ENCODE results near the gene HFE. TPM values are rescaled to one million over a fixed set of nuclear protein-coding genes. Genes with fewer than 3 reads are reported as not detected.
"Not testable (repeated sequence)": the region's sequence is repeated elsewhere in the genome, so short reads cannot be mapped to it uniquely, and the experiment has no call there.

The HFE gene
- total and polyA plus RNA-seq, 9 donors = 3.1 to 7.2 (median 4.6) TPM

GRCh38 chr6:26064619-26065257, 22.5 kb upstream of the HFE start:
- Histone ChIP-seq H3K9me3 (replicated peaks; ENCODE audit: control insufficient read depth, low read depth, low read length) (no peaks in the 10 kb centered on the region), H3K4me1 (ENCODE audit: control insufficient read depth, insufficient read depth, low read length) (no peaks in the 10 kb centered on the region), H3K27me3 (ENCODE audit: control insufficient read depth, insufficient read depth, low read length) (no peaks in the 10 kb centered on the region), H3K36me3 (ENCODE audit: control insufficient read depth, insufficient read depth, low read length) (no peaks in the 10 kb centered on the region), H3K4me3 (ENCODE audit: low read length) (no peak overlapping the region), H3K27ac (ENCODE audit: low read length) (no peak overlapping the region)
- WGBS (ENCODE audit: insufficient coverage) = 23% methylated on average over 7 of the region's 10 CpGs
- peak; percentile 60 for DNase-seq

GRCh38 chr6:26065952-26066380, 21.3 kb upstream of the HFE start:
- Histone ChIP-seq H3K27me3 (ENCODE audit: control insufficient read depth, insufficient read depth, low read length) (no peaks in the 10 kb centered on the region), H3K36me3 (ENCODE audit: control insufficient read depth, insufficient read depth, low read length) (no peaks in the 10 kb centered on the region), H3K4me3 (ENCODE audit: low read length) (no peak overlapping the region), H3K27ac (ENCODE audit: low read length) (no peak overlapping the region), H3K9me3 (replicated peaks; ENCODE audit: control insufficient read depth, low read depth, low read length) (no peaks in the 10 kb centered on the region), H3K4me1 (ENCODE audit: control insufficient read depth, insufficient read depth, low read length) (no peaks in the 10 kb centered on the region)
- DNase-seq = peak; percentile 85
- no CpG with 5 or more reads among the region's 4 CpGs for WGBS (ENCODE audit: insufficient coverage)

GRCh38 chr6:26067367-26067766, 19.9 kb upstream of the HFE start:
- Histone ChIP-seq H3K9me3 (replicated peaks; ENCODE audit: control insufficient read depth, low read depth, low read length) (no peaks in the 10 kb centered on the region), H3K4me1 (ENCODE audit: control insufficient read depth, insufficient read depth, low read length) (no peaks in the 10 kb centered on the region), H3K27me3 (ENCODE audit: control insufficient read depth, insufficient read depth, low read length) (no peaks in the 10 kb centered on the region), H3K4me3 (ENCODE audit: low read length) (no peak overlapping the region), H3K36me3 (ENCODE audit: control insufficient read depth, insufficient read depth, low read length) (no peaks in the 10 kb centered on the region), H3K27ac (ENCODE audit: low read length) (no peak overlapping the region)
- no peak for DNase-seq
- WGBS (ENCODE audit: insufficient coverage) = 71% methylated on average over 2 of the region's 4 CpGs

DNA sequence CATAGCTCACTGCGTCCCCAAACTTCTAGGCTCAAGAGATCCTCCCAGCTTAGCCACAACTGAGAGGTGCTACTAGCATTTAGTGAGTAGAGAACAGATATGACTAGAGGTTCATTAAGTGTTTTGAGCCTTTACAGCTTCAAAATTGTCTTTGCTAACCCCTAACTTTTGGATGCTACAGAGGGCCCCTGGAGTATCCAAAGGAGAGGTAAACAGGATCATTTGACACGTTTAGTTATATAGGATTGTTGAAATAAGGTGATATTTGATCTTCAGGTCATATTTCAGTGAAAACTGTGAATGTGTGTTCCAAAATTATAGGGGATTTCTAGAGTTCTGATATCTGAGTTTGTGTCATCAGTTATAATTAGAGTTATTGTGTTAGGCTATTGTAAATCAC, 19.2 kb upstream of the HFE start:
- H3K27me3 ChIP-seq (ENCODE audit: control insufficient read depth, insufficient read depth, low read length) = no peaks in the 10 kb centered on the region
- H3K9me3 ChIP-seq (replicated peaks; ENCODE audit: control insufficient read depth, low read depth, low read length) = no peaks in the 10 kb centered on the region
- H3K4me1 ChIP-seq (ENCODE audit: control insufficient read depth, insufficient read depth, low read length) = no peaks in the 10 kb centered on the region
- no peak for DNase-seq
- WGBS (ENCODE audit: insufficient coverage) = 48% methylated on average over 2 of the region's 2 CpGs
- no peak overlapping the region for H3K27ac ChIP-seq (ENCODE audit: low read length)
- H3K4me3 ChIP-seq (ENCODE audit: low read length) = no peak overlapping the region
- no peaks in the 10 kb centered on the region for H3K36me3 ChIP-seq (ENCODE audit: control insufficient read depth, insufficient read depth, low read length)

DNA sequence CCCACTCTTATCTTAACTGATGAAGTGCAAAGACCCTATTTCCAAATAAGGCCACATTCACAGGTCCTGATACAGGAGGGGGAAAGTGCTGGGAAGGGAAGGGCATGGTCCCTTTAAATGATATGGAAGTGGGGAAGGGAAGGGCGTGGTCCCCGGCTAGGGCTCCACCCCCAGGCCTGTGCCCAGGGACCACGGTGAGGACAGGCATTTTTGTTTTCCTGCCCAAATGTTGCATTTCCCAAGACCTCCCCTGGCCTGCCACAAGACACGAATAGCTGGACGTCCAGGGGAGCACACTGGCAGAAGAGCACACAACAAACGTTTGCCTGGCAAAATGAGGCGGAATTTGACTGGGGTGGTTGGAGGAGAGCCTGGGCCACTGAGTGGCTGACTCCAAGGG, 16.1 kb upstream of the HFE start:
- no peak overlapping the region for H3K27ac ChIP-seq (ENCODE audit: low read length)
- no peaks in the 10 kb centered on the region for H3K9me3 ChIP-seq (replicated peaks; ENCODE audit: control insufficient read depth, low read depth, low read length)
- 43% methylated on average over 6 of the region's 7 CpGs for WGBS (ENCODE audit: insufficient coverage)
- no peak for DNase-seq
- H3K4me3 ChIP-seq (ENCODE audit: low read length) = no peak overlapping the region
- H3K4me1 ChIP-seq (ENCODE audit: control insufficient read depth, insufficient read depth, low read length) = no peaks in the 10 kb centered on the region
- no peaks in the 10 kb centered on the region for H3K27me3 ChIP-seq (ENCODE audit: control insufficient read depth, insufficient read depth, low read length)
- no peaks in the 10 kb centered on the region for H3K36me3 ChIP-seq (ENCODE audit: control insufficient read depth, insufficient read depth, low read length)

GRCh38 chr6:26075063-26075717, 12.0 kb upstream of the HFE start:
- H3K4me3 ChIP-seq (ENCODE audit: low read length) = no peak overlapping the region
- no peaks in the 10 kb centered on the region for H3K27me3 ChIP-seq (ENCODE audit: control insufficient read depth, insufficient read depth, low read length)
- no peaks in the 10 kb centered on the region for H3K9me3 ChIP-seq (replicated peaks; ENCODE audit: control insufficient read depth, low read depth, low read length)
- no peak overlapping the region for H3K27ac ChIP-seq (ENCODE audit: low read length)
- DNase-seq = no peak
- H3K4me1 ChIP-seq (ENCODE audit: control insufficient read depth, insufficient read depth, low read length) = no peaks in the 10 kb centered on the region
- H3K36me3 ChIP-seq (ENCODE audit: control insufficient read depth, insufficient read depth, low read length) = no peaks in the 10 kb centered on the region
- WGBS (ENCODE audit: insufficient coverage) = 44% methylated on average over 8 of the region's 20 CpGs

DNA sequence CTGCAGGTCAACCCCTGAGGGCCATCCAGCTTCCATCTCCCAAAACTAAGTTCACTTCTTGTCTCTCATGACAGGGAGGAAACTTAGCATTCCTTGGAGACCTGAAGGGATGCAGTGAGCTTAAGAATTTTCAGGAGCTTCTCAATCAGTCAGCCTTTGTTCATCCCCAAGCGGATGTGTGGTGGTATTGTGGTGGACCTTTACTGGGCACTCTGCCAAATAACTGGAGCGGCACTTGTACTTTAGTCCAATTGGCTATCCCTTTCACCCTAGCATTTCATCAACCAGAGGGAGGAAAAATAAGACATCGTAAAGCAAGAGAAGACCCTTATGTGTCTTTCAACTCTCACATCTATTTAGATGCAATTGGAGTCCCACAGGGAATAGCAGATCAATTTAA, 9.2 kb upstream of the HFE start:
- H3K4me3 ChIP-seq (ENCODE audit: low read length); H3K4me1 ChIP-seq (ENCODE audit: control insufficient read depth, insufficient read depth, low read length); H3K36me3 ChIP-seq (ENCODE audit: control insufficient read depth, insufficient read depth, low read length); H3K27me3 ChIP-seq (ENCODE audit: control insufficient read depth, insufficient read depth, low read length); DNase-seq; H3K9me3 ChIP-seq (replicated peaks; ENCODE audit: control insufficient read depth, low read depth, low read length); H3K27ac ChIP-seq (ENCODE audit: low read length): not testable (repeated sequence)
- WGBS (ENCODE audit: insufficient coverage) = no CpG with 5 or more reads among the region's 3 CpGs

- H3K4me3 ChIP-seq (ENCODE audit: low read length); DNase-seq; H3K27me3 ChIP-seq (ENCODE audit: control insufficient read depth, insufficient read depth, low read length); H3K27ac ChIP-seq (ENCODE audit: low read length); H3K36me3 ChIP-seq (ENCODE audit: control insufficient read depth, insufficient read depth, low read length); H3K9me3 ChIP-seq (replicated peaks; ENCODE audit: control insufficient read depth, low read depth, low read length); H3K4me1 ChIP-seq (ENCODE audit: control insufficient read depth, insufficient read depth, low read length): not testable (repeated sequence)
- 100% methylated on average over 2 of the region's 3 CpGs for WGBS (ENCODE audit: insufficient coverage)
Measured at GRCh38 chr6:26081096-26081495, 6.1 kb upstream of the HFE start.

- Histone ChIP-seq H3K36me3 (ENCODE audit: control insufficient read depth, insufficient read depth, low read length) (peaks cover 1% of the 10 kb centered on the region), H3K27ac (ENCODE audit: low read length) (no peak overlapping the region), H3K9me3 (replicated peaks; ENCODE audit: control insufficient read depth, low read depth, low read length) (no peaks in the 10 kb centered on the region), H3K4me1 (ENCODE audit: control insufficient read depth, insufficient read depth, low read length) (peaks cover 12% of the 10 kb centered on the region), H3K27me3 (ENCODE audit: control insufficient read depth, insufficient read depth, low read length) (no peaks in the 10 kb centered on the region), H3K4me3 (ENCODE audit: low read length) (no peak overlapping the region)
- no CpG with 5 or more reads among the region's 3 CpGs for WGBS (ENCODE audit: insufficient coverage)
- no peak for DNase-seq
Measured at GRCh38 chr6:26086211-26086610, 1.0 kb upstream of the HFE start.

DNA sequence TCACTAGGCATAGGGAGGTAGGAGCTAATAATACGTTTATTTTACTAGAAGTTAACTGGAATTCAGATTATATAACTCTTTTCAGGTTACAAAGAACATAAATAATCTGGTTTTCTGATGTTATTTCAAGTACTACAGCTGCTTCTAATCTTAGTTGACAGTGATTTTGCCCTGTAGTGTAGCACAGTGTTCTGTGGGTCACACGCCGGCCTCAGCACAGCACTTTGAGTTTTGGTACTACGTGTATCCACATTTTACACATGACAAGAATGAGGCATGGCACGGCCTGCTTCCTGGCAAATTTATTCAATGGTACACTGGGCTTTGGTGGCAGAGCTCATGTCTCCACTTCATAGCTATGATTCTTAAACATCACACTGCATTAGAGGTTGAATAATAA, 1.1 kb downstream of the HFE start:
- Histone ChIP-seq H3K9me3 (replicated peaks; ENCODE audit: control insufficient read depth, low read depth, low read length) (no peaks in the 10 kb centered on the region), H3K27ac (ENCODE audit: low read length) (peak overlapping the region; percentile 98), H3K36me3 (ENCODE audit: control insufficient read depth, insufficient read depth, low read length) (peaks cover 2% of the 10 kb centered on the region), H3K4me3 (ENCODE audit: low read length) (no peak overlapping the region), H3K4me1 (ENCODE audit: control insufficient read depth, insufficient read depth, low read length) (peaks cover 12% of the 10 kb centered on the region), H3K27me3 (ENCODE audit: control insufficient read depth, insufficient read depth, low read length) (no peaks in the 10 kb centered on the region)
- DNase-seq = peak; percentile 20
- WGBS (ENCODE audit: insufficient coverage) = 19% methylated on average over 4 of the region's 5 CpGs
